Type B pancreatic cell (in vitro differentiated cells): Measurements from ENCODE around the gene TCF15. TPM values are rescaled to one million over a fixed set of nuclear protein-coding genes. Genes with fewer than 3 reads are reported as not detected.
"Not testable (repeated sequence)": the region's sequence is repeated elsewhere in the genome, so short reads cannot be mapped to it uniquely, and the experiment has no call there.

ENCODE experiments used
- DNase-seq: peaks from one replicate; pipeline ENCODE4 v3.0.0; 2021; ENCODE audit warnings: mixed read lengths; ENCODE audit not compliant: unreplicated experiment; ENCODE audit errors: extremely low spot score
- H3K27ac Mint-ChIP-seq: 2 replicates; pipeline ENCODE4 v1.8.0; 2021; ENCODE audit warnings: mild to moderate bottlenecking, mixed read lengths
- H3K27me3 Mint-ChIP-seq: 2 replicates; pipeline ENCODE4 v1.8.0; 2021; ENCODE audit warnings: mixed read lengths
- H3K36me3 Mint-ChIP-seq: 2 replicates; pipeline ENCODE4 v1.8.0; 2021; ENCODE audit warnings: mixed read lengths
- H3K4me1 Mint-ChIP-seq: one replicate; pipeline ENCODE4 v1.8.0; 2021; ENCODE audit warnings: mixed read lengths; ENCODE audit not compliant: unreplicated experiment
- H3K4me3 Mint-ChIP-seq: 2 replicates; pipeline ENCODE4 v1.8.0; 2021; ENCODE audit warnings: mild to moderate bottlenecking, mixed read lengths
- H3K9me3 Mint-ChIP-seq: 2 replicates; pipeline ENCODE4 v1.8.0; 2021; ENCODE audit warnings: mixed read lengths
- CTCF ChIP-seq: fragments of 200-600 bp; sonication (generic); conservative IDR thresholded peaks from 2 replicates; pipeline ENCODE4 v1.5.0; 2021; ENCODE audit warnings: antibody characterized with exemption, mild to moderate bottlenecking
- total RNA-seq: library from RNA; stranded (reverse); gene quantifications from 2 replicates; pipeline ENCODE4 v1.2.1, GENCODE V29; 2021; ENCODE audit warnings: low replicate concordance

Gene TCF15
- total RNA-seq, 1 donor from 2014 or later: 0.94 TPM

- peaks cover 12% of the 10 kb centered on the region for H3K36me3 Mint-ChIP-seq
- no peak overlapping the region for H3K4me3 Mint-ChIP-seq
- peaks cover 14% of the 10 kb centered on the region for H3K4me1 Mint-ChIP-seq
- H3K9me3 Mint-ChIP-seq: no peaks in the 10 kb centered on the region
- peaks cover 21% of the 10 kb centered on the region for H3K27me3 Mint-ChIP-seq
- DNase-seq: no peak
- no peak overlapping the region for H3K27ac Mint-ChIP-seq
- no peak for TF ChIP-seq CTCF
These were observed 34.7 kb upstream of the TCF15 start for GRCh38 chr20:644692-645317.

- DNase-seq: no peak
- no peak overlapping the region for H3K27ac Mint-ChIP-seq
These were observed 32.5 kb upstream of the TCF15 start for GRCh38 chr20:642398-643174.

GRCh38 chr20:642013-642397, 31.9 kb upstream of the TCF15 start:
- H3K4me1 Mint-ChIP-seq: peaks cover 10% of the 10 kb centered on the region
- not testable (repeated sequence) for H3K9me3 Mint-ChIP-seq, H3K27ac Mint-ChIP-seq, DNase-seq, H3K36me3 Mint-ChIP-seq, H3K4me3 Mint-ChIP-seq
- peaks cover 27% of the 10 kb centered on the region for H3K27me3 Mint-ChIP-seq

More at GRCh38 chr20:642398-643174, 32.5 kb upstream of the TCF15 start:
- Mint-ChIP-seq H3K36me3 (no peaks in the 10 kb centered on the region), H3K27me3 (peaks cover 24% of the 10 kb centered on the region), H3K4me3 (peak overlapping the region; percentile 70), H3K4me1 (peaks cover 10% of the 10 kb centered on the region), H3K9me3 (no peaks in the 10 kb centered on the region)
- TF ChIP-seq CTCF: no peak

GRCh38 chr20:641516-641875, 31.4 kb upstream of the TCF15 start:
- peak overlapping the region; percentile 82 for H3K4me3 Mint-ChIP-seq

GRCh38 chr20:640674-641515, 30.8 kb upstream of the TCF15 start:
- no peak for TF ChIP-seq CTCF
- H3K36me3 Mint-ChIP-seq: no peaks in the 10 kb centered on the region
- DNase-seq: no peak
- peaks cover 8% of the 10 kb centered on the region for H3K4me1 Mint-ChIP-seq
- H3K27me3 Mint-ChIP-seq: peaks cover 27% of the 10 kb centered on the region
- H3K27ac Mint-ChIP-seq: peak overlapping the region; percentile 87
- no peaks in the 10 kb centered on the region for H3K9me3 Mint-ChIP-seq
- H3K4me3 Mint-ChIP-seq: peak overlapping the region; percentile 82

More at GRCh38 chr20:641516-641875, 31.4 kb upstream of the TCF15 start:
- Mint-ChIP-seq H3K27ac (peak overlapping the region; percentile 87), H3K9me3 (no peaks in the 10 kb centered on the region), H3K36me3 (no peaks in the 10 kb centered on the region), H3K27me3 (peaks cover 27% of the 10 kb centered on the region), H3K4me1 (peaks cover 7% of the 10 kb centered on the region)
- TF ChIP-seq CTCF: no peak
- no peak for DNase-seq
